Glomerular visceral epithelial cell (primary cell): Measurements from ENCODE around the gene GCSH.
"Not testable (repeated sequence)": the region's sequence is repeated elsewhere in the genome, so short reads cannot be mapped to it uniquely, and the experiment has no call there.

Experiments
- DNase-seq: peaks from one replicate; pipeline ENCODE4 v3.0.0-alpha.2; 2016; ENCODE audit errors: extremely low spot score

Gene GCSH

GRCh38 chr16:81095953-81096714 lies at the start of gene GCSH:
TSS of gene GCSH (minus strand) at chr16:81096395. CDS start at chr16:81096278, 117 bp downstream.
- peak; percentile 98 for DNase-seq

- DNase-seq = no peak
These were observed 47.8 kb upstream of the GCSH start for GRCh38 chr16:81143921-81144471.

- DNase-seq = no peak
These were observed 46.7 kb upstream of the GCSH start for GRCh38 chr16:81142864-81143263.

GRCh38 chr16:81140930-81141780 lies 45.0 kb upstream of the GCSH start:
- no peak for DNase-seq

- no peak for DNase-seq
These were observed 42.8 kb upstream of the GCSH start for GRCh38 chr16:81138831-81139557.

GRCh38 chr16:81137754-81138153 lies 41.6 kb upstream of the GCSH start:
- no peak for DNase-seq

GRCh38 chr16:81136390-81137335 lies 40.5 kb upstream of the GCSH start:
- no peak for DNase-seq

GRCh38 chr16:81130126-81130525 lies 33.9 kb upstream of the GCSH start:
- no peak for DNase-seq

GRCh38 chr16:81128726-81129524 lies 32.7 kb upstream of the GCSH start:
- DNase-seq = no peak

- no peak for DNase-seq
These were observed 30.9 kb upstream of the GCSH start for GRCh38 chr16:81127051-81127450.

GRCh38 chr16:81123092-81123852 lies 27.1 kb upstream of the GCSH start:
- no peak for DNase-seq

- DNase-seq = no peak
These were observed 25.3 kb upstream of the GCSH start for GRCh38 chr16:81121474-81121990.

- DNase-seq = no peak
These were observed 21.2 kb upstream of the GCSH start for GRCh38 chr16:81117436-81117835.

- DNase-seq = no peak
These were observed 20.1 kb upstream of the GCSH start for GRCh38 chr16:81116285-81116684.

- no peak for DNase-seq
These were observed 16.3 kb upstream of the GCSH start for GRCh38 chr16:81112453-81112852.

- DNase-seq = not testable (repeated sequence)
These were observed 13.1 kb upstream of the GCSH start for GRCh38 chr16:81109274-81109673.

- DNase-seq = peak; percentile 82
These were observed 11.3 kb upstream of the GCSH start for GRCh38 chr16:81107511-81107910.

- DNase-seq = peak; percentile 8
These were observed 10.8 kb upstream of the GCSH start for GRCh38 chr16:81106826-81107503.
